Fibroblast of mammary gland (primary cell): ENCODE measurements around the gene MYH15.

Source experiments
- DNase-seq: peaks from one replicate; pipeline ENCODE4 v3.0.0-alpha.2; 2010; ENCODE audit warnings: low read depth
- H3K4me3 ChIP-seq: 2 replicates; pipeline ENCODE4 v1.5.1; 2011; ENCODE audit warnings: low read depth, mild to moderate bottlenecking, low read length, moderate library complexity; ENCODE audit not compliant: control insufficient read depth
- CTCF ChIP-seq: conservative IDR thresholded peaks from 2 replicates; pipeline ENCODE4 v1.5.1; 2011; ENCODE audit warnings: low read depth, low read length, inconsistent platforms; ENCODE audit not compliant: control insufficient read depth, insufficient read depth

MYH15 gene

GRCh38 chr3:108548304-108548703 lies 37.9 kb upstream of the MYH15 start:
- peak; percentile 35 for DNase-seq
- TF ChIP-seq CTCF: no peak
- no peak overlapping the region for H3K4me3 ChIP-seq

GRCh38 chr3:108546692-108547091 lies 36.3 kb upstream of the MYH15 start:
- no peak for DNase-seq
- H3K4me3 ChIP-seq: no peak overlapping the region
- no peak for TF ChIP-seq CTCF

GRCh38 chr3:108546247-108546646 lies 35.9 kb upstream of the MYH15 start:
- DNase-seq: no peak
- no peak overlapping the region for H3K4me3 ChIP-seq

GRCh38 chr3:108538083-108538482 lies 27.7 kb upstream of the MYH15 start:
- H3K4me3 ChIP-seq: no peak overlapping the region
- TF ChIP-seq CTCF: no peak

More at GRCh38 chr3:108546247-108546646, 35.9 kb upstream of the MYH15 start:
- TF ChIP-seq CTCF: no peak

GRCh38 chr3:108528459-108529252 lies 18.3 kb upstream of the MYH15 start:
- TF ChIP-seq CTCF: no peak
- H3K4me3 ChIP-seq: no peak overlapping the region
- DNase-seq: no peak

More at GRCh38 chr3:108538083-108538482, 27.7 kb upstream of the MYH15 start:
- no peak for DNase-seq

- no peak for TF ChIP-seq CTCF
- H3K4me3 ChIP-seq: no peak overlapping the region
- DNase-seq: no peak
Measured at GRCh38 chr3:108527817-108528216, 17.4 kb upstream of the MYH15 start.
